Stomach (tissue), 4 donors: ENCODE measurements around the gene CTRL.

Source experiments
- CTCF ChIP-seq, 7 experiments: fragments of 450-650 bp in 4 of 7; fragments of 200-600 bp in 3 of 7; sonication (generic) in 3 of 7; IDR thresholded peaks; one replicate each; pipeline ENCODE4 v1.5.1; 2016 to 2019; ENCODE audit warnings: antibody characterized with exemption in 7 of 7, control low read depth in 2 of 7, mild to moderate bottlenecking in 1 of 7
- EP300 ChIP-seq: sonication (generic); formaldehyde crosslinking; IDR thresholded peaks from one replicate; pipeline ENCODE4 v1.6.1; 2017; ENCODE audit warnings: antibody characterized with exemption
- POLR2A ChIP-seq, 4 donors: fragments of 450-650 bp; IDR thresholded peaks; one replicate each; pipeline ENCODE4 v1.6.1; 2016; ENCODE audit warnings: antibody characterized with exemption in 4 of 4, control low read depth in 2 of 4, mild to moderate bottlenecking in 1 of 4, moderate library complexity in 1 of 4
- POLR2AphosphoS5 ChIP-seq, 3 donors: sonication (generic); formaldehyde crosslinking; IDR thresholded peaks; one replicate each; pipeline ENCODE4 v1.6.1; 2016; ENCODE audit warnings: antibody characterized with exemption in 3 of 3

DNA sequence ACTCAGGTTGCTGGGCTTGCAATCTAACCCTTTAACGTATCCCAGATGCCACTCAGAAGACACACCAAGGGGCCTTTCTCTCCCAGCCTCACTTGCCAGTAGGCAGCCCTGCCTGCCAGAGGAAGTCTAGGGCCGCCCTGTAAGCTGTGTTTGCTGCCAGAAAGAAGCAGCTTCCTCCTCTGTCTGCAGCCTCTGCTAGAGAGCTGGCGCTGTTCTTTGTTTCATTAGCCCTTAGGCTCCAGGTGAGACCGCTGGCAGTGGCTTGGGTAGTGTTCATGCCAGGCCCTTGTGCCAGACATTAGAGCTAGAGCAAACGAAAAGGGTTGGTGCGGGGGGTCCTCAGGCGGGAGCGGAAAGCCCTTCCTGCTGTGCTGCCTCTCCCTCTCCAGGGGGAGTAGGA lies 8.9 kb downstream of the CTRL start:
- TF ChIP-seq POLR2A (IDR thresholded peaks at IDR 0.05), result no peak
- TF ChIP-seq CTCF (IDR thresholded peaks at IDR 0.05), result no peak
- TF ChIP-seq EP300, result no peak
- no peak for TF ChIP-seq POLR2AphosphoS5 (IDR thresholded peaks at IDR 0.05)
